ENCODE measurements around the gene CNTNAP5.

CNTNAP5 gene

DNA sequence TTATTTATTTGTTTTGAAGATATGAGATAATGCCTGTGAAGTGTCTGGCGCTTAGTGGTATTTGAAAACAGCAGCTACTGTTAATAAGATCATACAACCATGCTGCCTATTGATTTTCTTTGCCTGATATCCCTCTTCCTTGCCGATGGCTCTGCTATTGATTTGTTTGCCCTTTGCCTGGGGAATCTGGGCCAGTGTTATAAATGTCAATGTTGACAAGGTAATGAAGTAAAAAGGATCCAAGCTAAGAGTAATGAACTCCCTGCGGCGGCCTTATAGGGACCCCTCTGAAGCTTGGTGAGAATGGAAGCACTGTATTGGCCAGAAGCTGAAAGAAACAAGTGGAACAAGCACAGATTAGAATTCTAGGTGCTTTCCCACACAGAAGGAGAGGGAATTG is 854.6 kb downstream of the CNTNAP5 start:
- Mint-ChIP-seq H3K4me3 (no peak overlapping the region), H3K4me1 (no peaks in the 10 kb centered on the region), H3K36me3 (no peaks in the 10 kb centered on the region), H3K9me3 (peaks cover 14% of the 10 kb centered on the region), H3K27ac (no peak overlapping the region)
- no peak for ATAC-seq
- DNase-seq (ENCODE audit: low spot score in 2 of 2): no peak

DNA sequence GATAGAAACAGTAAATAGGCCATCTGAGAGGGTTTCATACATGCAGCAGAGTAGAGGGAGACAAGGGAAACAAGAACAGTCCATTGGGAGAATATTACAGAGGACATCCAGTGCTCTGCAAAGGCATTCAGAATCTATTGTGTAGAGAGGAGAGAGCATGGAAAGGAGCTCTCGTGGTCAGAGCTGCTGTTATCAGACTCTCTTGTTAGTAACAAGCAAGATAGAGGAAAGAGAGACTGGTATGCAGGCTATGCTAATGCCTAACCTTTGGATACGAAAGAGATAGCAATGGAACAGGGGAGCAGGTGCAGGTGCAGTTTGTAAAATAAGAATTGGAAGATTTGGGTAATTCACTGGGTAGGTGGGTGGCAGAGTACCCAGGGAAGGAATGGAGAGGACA is 855.9 kb downstream of the CNTNAP5 start:
- no peak overlapping the region for H3K27ac Mint-ChIP-seq
- ATAC-seq (no peak), DNase-seq (ENCODE audit: low spot score in 2 of 2) (no peak)
- no peaks in the 10 kb centered on the region for H3K4me1 Mint-ChIP-seq
- H3K9me3 Mint-ChIP-seq: peaks cover 16% of the 10 kb centered on the region
- no peak overlapping the region for H3K4me3 Mint-ChIP-seq
- H3K36me3 Mint-ChIP-seq: no peaks in the 10 kb centered on the region

DNA sequence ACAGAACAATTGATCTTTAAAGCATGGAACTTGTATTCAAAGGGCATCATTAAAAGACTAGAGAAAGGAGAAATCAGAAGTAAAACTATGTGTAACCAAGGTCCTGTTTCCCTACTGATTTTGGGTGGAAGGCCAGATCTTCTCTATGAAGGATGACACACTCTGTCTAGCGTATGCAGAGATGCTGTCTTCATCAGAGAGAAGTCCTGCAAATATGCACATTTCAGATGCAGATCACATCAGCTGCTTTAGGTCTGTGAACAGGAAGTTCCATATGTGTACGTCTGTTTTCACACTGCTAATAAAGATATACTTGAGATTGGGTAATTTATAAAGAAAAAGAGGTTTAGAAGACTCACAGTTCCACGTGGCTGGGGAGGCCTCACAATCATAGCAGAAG is 857.3 kb downstream of the CNTNAP5 start:
- H3K36me3 Mint-ChIP-seq: no peaks in the 10 kb centered on the region
- no peak overlapping the region for H3K27ac Mint-ChIP-seq
- no peaks in the 10 kb centered on the region for H3K4me1 Mint-ChIP-seq
- ATAC-seq (no peak), DNase-seq (ENCODE audit: low spot score in 2 of 2) (no peak)
- H3K4me3 Mint-ChIP-seq: no peak overlapping the region
- peaks cover 16% of the 10 kb centered on the region for H3K9me3 Mint-ChIP-seq

DNA sequence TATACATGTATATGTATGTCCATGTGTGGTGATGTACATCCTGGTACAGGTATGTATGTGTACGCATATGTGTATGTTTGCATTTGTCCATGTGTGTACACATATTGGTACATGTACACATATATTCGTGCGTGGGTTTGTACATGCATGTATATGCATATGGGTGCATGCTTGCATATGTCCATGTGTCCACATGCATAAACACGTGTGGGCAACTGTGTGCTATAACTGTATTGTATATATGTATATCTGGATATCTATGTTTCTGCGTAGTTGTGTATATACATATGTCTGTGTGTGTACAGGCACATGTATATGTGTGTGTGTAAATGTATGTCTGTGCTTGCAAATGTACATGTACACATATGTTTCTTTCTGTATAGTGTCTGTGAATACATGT is 858.5 kb downstream of the CNTNAP5 start:
- DNase-seq (ENCODE audit: low spot score in 2 of 2) (no peak), ATAC-seq (no peak)
- Mint-ChIP-seq H3K27ac (no peak overlapping the region), H3K9me3 (peaks cover 16% of the 10 kb centered on the region), H3K4me3 (no peak overlapping the region), H3K4me1 (no peaks in the 10 kb centered on the region), H3K36me3 (no peaks in the 10 kb centered on the region)

DNA sequence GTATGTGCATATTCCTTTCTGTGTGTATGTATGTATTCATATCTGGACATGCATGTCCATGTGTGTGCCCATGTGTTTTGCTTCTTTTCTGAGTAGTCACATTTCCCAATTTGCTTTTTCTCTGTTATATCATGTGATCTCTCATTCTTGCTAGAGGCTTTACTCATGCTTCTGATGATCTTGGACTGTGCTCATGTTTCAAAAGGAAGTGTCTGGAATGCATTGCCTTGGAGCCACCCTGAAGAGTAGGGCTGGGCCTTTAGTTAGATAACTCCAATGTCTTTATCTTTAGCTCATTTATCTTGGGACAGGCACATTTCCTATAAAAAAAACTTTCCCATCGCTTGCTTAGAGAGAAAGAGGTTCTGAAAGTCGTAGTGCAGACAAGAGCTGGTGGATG is 859.2 kb downstream of the CNTNAP5 start:
- no peak for ATAC-seq
- H3K36me3 Mint-ChIP-seq: no peaks in the 10 kb centered on the region
- H3K4me3 Mint-ChIP-seq: no peak overlapping the region
- H3K4me1 Mint-ChIP-seq: no peaks in the 10 kb centered on the region
- no peak overlapping the region for H3K27ac Mint-ChIP-seq
- peaks cover 14% of the 10 kb centered on the region for H3K9me3 Mint-ChIP-seq
- no peak for DNase-seq (ENCODE audit: low spot score in 2 of 2)

DNA sequence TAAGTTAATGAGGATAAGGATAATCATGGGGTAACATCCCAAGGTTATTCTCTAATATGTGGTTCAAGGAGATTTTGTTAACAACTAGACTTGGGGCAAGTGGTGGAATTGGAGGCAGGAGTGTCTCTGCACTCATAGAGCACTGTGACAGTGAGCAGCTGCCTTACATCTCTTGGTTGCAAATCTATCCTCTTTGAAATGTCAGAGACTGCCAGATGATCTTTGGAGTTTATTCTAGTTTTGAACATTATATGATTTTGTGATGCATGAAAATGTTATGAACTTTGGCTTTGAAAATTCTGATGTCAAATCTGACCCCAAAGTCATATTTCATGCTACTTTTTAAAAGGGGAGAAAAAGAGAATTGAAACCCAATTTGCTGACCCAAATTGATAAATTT is 861.1 kb downstream of the CNTNAP5 start:
- Mint-ChIP-seq H3K9me3 (peaks cover 10% of the 10 kb centered on the region), H3K36me3 (no peaks in the 10 kb centered on the region), H3K27ac (no peak overlapping the region), H3K4me1 (no peaks in the 10 kb centered on the region), H3K4me3 (no peak overlapping the region)
- ATAC-seq (no peak), DNase-seq (ENCODE audit: low spot score in 2 of 2) (no peak)

DNA sequence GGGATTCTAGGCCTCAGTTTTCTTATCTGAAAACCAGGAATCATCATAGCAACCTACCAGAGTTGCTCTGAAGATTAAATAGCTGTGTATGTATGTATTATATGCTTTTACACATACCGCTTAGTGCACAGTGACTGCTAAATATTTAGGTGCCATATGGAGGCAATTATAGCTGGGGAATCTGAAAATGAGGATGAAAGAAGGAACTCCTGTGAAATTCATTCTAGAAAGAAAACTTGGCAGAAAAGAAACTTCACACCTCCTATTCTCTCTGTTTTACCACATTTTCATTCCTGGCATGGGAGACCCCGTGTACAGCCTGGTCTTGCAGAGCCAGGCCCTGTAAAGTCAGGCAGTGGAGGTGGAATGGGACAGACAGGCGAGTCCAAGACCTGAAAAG is 862.4 kb downstream of the CNTNAP5 start:
- no peak for ATAC-seq
- H3K4me1 Mint-ChIP-seq: no peaks in the 10 kb centered on the region
- H3K27ac Mint-ChIP-seq: no peak overlapping the region
- no peak overlapping the region for H3K4me3 Mint-ChIP-seq
- DNase-seq (ENCODE audit: low spot score in 2 of 2): no peak
- no peaks in the 10 kb centered on the region for H3K36me3 Mint-ChIP-seq
- H3K9me3 Mint-ChIP-seq: peaks cover 9% of the 10 kb centered on the region

DNA sequence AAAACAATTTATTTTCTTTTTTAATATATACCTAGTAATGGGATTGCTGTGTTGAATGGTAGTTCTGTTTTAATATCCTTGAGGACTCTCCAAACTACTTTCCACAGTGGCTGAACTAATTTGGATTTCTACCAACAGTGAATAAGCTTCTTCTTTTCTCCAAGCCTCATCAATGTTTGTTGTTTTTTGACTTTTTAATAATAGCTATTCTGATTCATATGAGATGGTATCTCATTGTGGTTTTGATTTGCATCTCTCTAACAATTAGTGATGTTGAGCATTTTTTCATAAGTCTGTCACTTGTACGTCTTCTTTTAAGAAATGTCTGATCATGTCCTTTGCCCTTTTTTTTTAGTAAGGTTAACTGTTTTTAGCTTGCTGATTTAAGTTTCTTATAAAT is 863.3 kb downstream of the CNTNAP5 start:
- ATAC-seq (no peak), DNase-seq (ENCODE audit: low spot score in 2 of 2) (no peak)
- no peak overlapping the region for H3K4me3 Mint-ChIP-seq
- H3K27ac Mint-ChIP-seq: no peak overlapping the region
- no peaks in the 10 kb centered on the region for H3K4me1 Mint-ChIP-seq
- peaks cover 7% of the 10 kb centered on the region for H3K9me3 Mint-ChIP-seq
- no peaks in the 10 kb centered on the region for H3K36me3 Mint-ChIP-seq

DNA sequence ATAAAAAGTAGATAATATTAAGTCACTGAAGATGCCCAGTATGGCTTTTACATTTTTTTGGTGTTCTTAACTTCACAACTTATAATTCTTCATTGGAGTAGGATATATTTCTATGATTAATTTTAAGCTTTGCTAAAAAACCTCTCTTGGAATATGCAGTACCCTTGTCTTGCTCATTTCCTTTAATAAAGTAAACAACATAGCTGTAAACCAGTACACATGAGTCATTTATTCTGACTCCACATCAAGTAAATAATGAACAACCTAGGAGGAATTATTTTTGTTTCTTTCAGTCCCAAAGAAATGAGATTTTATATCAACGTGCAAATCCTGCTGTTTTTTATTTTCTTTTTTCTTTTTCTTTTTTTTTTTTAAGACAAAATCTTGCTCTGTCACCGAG is 869.1 kb downstream of the CNTNAP5 start:
- no peaks in the 10 kb centered on the region for H3K36me3 Mint-ChIP-seq
- H3K9me3 Mint-ChIP-seq: peaks cover 15% of the 10 kb centered on the region
- no peak for DNase-seq (ENCODE audit: low spot score in 2 of 2)
- no peak overlapping the region for H3K4me3 Mint-ChIP-seq
- no peaks in the 10 kb centered on the region for H3K4me1 Mint-ChIP-seq
- H3K27ac Mint-ChIP-seq: no peak overlapping the region
- no peak for ATAC-seq

DNA sequence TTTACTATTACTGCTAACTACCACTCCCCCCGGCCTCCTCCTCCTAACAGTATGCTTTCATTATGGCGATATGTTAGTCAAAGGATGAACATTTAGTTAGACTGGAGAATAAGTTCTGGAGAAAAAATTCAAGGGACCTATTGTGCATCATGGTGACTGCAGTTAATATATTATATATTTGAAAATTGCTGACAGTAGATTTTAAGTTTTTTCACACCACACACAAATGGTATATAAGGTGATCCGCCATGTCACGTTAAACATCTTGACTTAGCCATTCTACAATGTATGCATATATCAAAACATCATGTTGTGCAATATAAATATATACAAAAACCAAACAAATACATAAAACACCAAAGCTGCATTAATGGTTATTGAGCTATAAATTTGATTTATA is 873.7 kb downstream of the CNTNAP5 start:
- Mint-ChIP-seq H3K4me3 (no peak overlapping the region), H3K4me1 (no peaks in the 10 kb centered on the region), H3K27ac (no peak overlapping the region), H3K9me3 (peaks cover 16% of the 10 kb centered on the region), H3K36me3 (no peaks in the 10 kb centered on the region)
- DNase-seq (ENCODE audit: low spot score in 2 of 2): no peak
- ATAC-seq: no peak

DNA sequence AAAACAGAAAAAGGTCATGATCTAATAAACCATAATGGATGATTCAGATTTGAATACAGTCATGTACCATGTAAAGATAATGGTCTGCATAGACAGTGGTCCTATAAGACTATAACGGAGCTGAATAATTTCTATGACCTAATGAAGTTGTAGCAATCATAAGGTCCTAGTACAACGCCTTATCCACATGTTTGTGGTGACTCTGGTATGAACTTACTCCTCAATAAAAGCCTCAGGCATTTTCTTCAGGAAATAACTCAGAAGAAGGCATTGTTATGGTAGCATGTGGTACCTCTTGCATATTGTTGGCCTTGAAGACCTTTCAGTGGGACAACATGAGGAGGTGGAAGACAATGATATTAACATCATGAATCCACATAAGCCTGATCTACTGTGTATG is 883.3 kb downstream of the CNTNAP5 start:
- Mint-ChIP-seq H3K4me3 (no peak overlapping the region), H3K4me1 (no peaks in the 10 kb centered on the region), H3K27ac (no peak overlapping the region), H3K36me3 (no peaks in the 10 kb centered on the region), H3K9me3 (peaks cover 9% of the 10 kb centered on the region)
- DNase-seq (ENCODE audit: low spot score in 2 of 2): no peak
- no peak for ATAC-seq

DNA sequence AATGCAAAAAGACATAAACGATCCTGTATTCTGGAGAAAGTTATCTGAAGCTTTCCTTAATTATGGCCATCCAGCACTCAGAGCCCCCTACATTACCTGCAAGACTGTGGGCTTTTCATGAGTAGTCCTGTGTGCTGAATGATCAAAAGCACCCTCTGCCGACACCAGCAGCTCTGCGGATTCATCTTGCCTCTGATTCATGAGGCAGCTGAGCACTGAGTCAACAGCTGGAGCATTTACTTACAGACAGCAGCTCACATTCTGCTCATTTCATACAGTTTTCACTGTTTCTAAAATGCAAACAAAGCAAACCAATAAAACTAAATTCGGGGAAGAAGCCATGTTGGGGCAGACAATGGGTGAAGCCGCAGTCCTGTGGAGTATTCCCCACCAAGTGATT is 886.5 kb downstream of the CNTNAP5 start:
- Mint-ChIP-seq H3K36me3 (no peaks in the 10 kb centered on the region), H3K4me3 (no peak overlapping the region), H3K9me3 (peaks cover 9% of the 10 kb centered on the region), H3K27ac (no peak overlapping the region), H3K4me1 (no peaks in the 10 kb centered on the region)
- ATAC-seq (no peak), DNase-seq (ENCODE audit: low spot score in 2 of 2) (no peak)

DNA sequence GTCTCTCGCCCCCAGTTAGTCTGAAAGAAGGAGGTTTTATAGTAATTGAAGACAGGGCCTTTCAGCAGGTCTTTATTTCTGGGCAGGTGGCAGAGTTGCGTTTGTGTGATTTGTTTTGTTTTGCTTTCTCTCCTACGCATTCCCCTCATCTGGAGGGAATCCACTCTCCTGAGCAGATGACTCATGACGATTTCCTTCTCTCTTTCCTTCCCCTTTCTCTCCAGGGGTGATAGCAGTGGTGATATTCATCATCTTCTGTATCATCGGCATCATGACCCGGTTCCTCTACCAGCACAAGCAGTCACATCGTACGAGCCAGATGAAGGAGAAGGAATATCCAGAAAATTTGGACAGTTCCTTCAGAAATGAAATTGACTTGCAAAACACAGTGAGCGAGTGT is 888.8 kb downstream of the CNTNAP5 start:
- H3K9me3 Mint-ChIP-seq: peaks cover 13% of the 10 kb centered on the region
- no peak overlapping the region for H3K27ac Mint-ChIP-seq
- no peak for ATAC-seq
- no peaks in the 10 kb centered on the region for H3K4me1 Mint-ChIP-seq
- no peak for DNase-seq (ENCODE audit: low spot score in 2 of 2)
- no peak overlapping the region for H3K4me3 Mint-ChIP-seq
- no peaks in the 10 kb centered on the region for H3K36me3 Mint-ChIP-seq

DNA sequence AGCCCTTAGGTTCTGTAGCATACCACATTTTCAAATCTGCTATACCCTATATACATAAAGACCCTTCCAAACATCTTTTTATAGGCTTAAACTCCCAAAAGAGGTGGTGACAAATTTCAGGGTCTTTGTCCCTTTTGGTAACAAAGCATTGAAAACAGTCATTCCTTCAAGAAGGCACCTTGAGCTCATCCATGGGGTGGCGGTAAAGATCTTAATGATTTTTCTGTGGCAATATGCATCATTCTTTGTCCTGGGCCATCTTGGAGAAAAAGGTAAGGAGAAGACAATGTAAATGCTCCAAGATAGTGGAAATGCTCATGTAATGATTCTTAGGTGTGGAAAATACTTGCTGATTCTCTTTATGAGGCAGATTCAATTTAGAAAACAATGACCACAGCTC is 890.5 kb downstream of the CNTNAP5 start:
- DNase-seq (ENCODE audit: low spot score in 2 of 2) (no peak), ATAC-seq (no peak)
- Mint-ChIP-seq H3K9me3 (peaks cover 11% of the 10 kb centered on the region), H3K36me3 (no peaks in the 10 kb centered on the region), H3K4me1 (no peaks in the 10 kb centered on the region), H3K27ac (no peak overlapping the region), H3K4me3 (no peak overlapping the region)

DNA sequence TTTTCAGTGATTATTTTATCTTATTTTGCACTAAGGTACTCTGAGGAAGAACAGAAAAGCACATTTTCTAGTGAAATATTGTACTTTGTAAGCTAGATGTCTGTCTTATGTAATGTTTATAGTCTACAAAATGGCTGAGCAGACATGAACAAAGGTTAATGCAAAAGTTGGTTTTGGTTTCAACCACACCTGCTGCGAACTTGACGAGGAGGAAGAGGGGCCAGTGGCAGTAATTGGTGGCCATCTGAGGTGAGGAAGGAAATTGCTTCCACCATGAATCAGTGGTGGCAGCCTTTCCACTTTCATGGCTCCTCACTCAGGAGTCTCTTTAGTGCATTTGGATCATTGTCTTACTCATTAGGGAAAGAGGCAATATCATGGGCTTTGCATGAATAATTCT is 894.2 kb downstream of the CNTNAP5 start:
- no peak for DNase-seq (ENCODE audit: low spot score in 2 of 2)
- no peak for ATAC-seq
- Mint-ChIP-seq H3K4me3 (no peak overlapping the region), H3K27ac (no peak overlapping the region), H3K4me1 (no peaks in the 10 kb centered on the region), H3K9me3 (peaks cover 18% of the 10 kb centered on the region), H3K36me3 (no peaks in the 10 kb centered on the region)

DNA sequence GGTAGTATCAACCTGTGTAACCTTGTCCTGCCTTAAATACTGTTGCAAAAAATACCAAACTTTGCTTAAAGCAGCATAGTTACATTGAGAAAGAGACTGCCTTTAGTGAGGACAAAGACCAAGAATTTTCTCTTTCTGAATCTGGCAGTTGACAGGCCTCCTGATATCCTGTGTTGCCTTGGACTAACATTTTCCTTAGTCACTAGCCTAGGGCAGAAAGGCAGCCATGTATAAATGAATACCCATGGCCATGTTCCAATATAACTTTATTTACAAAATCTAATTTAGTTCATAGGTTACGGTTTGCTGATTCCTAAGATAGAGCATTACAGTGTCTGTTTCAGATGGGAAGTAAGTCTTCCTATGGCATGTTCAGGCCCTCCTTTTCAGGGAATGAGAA is 895.4 kb downstream of the CNTNAP5 start:
- no peaks in the 10 kb centered on the region for H3K36me3 Mint-ChIP-seq
- peaks cover 16% of the 10 kb centered on the region for H3K9me3 Mint-ChIP-seq
- H3K4me1 Mint-ChIP-seq: no peaks in the 10 kb centered on the region
- no peak overlapping the region for H3K4me3 Mint-ChIP-seq
- DNase-seq (ENCODE audit: low spot score in 2 of 2) (no peak), ATAC-seq (no peak)
- H3K27ac Mint-ChIP-seq: no peak overlapping the region

DNA sequence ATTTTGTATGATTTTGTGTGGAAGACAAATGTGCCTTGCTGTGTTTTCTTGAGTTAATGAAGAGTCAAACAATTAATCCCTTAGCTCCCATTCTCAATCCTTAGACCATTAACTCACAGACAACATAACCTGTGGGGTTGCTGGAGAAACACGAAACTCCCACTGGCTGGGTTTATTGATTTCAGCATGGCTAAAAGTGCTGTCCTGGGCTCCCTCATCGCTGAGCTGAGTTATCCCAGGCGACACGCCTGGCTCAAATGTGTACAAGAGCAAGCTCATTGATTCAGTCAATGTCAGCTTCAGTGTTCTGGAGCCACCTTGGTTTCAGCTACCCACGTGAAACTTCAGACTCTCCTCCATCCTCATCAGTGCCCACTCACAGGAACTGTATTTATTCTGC is 896.1 kb downstream of the CNTNAP5 start:
- Mint-ChIP-seq H3K4me3 (no peak overlapping the region), H3K4me1 (no peaks in the 10 kb centered on the region), H3K36me3 (no peaks in the 10 kb centered on the region), H3K9me3 (peaks cover 19% of the 10 kb centered on the region), H3K27ac (no peak overlapping the region)
- no peak for ATAC-seq
- no peak for DNase-seq (ENCODE audit: low spot score in 2 of 2)

All from stimulated activated effector memory CD8-positive, alpha-beta T cell treated with anti-CD3 and anti-CD28 coated beads, Interleukin-12 subunit alpha, Interleukin-12 subunit beta, amount 100 ng/mL, for 72 hours (primary cell).